K562 (cell line): Measurements from ENCODE around the gene TAF1D. TPM values are rescaled to one million over a fixed set of nuclear protein-coding genes. Genes with fewer than 3 reads are reported as not detected.

Experiments used
- ATAC-seq: fragments of 200-7000 bp; cut with Tn5 transposase; 3 replicates; pipeline ENCODE4 v1.9.1; 2020; ENCODE audit warnings: moderate library complexity
- BruUV-seq: library from RNA; stranded (reverse); fragments of 400-500 nt; replicated peaks from 2 replicates; lab custom pipeline; 2021; lab: Mats Ljungman, UMichigan
- CTCF ChIA-PET: fragments of 300-600 bp; formaldehyde crosslinking; extraction: SDS; loops from one replicate; lab custom pipeline; 2021; ENCODE audit warnings: low intra/inter-chr PET ratio; lab: Yijun Ruan, JAX
- POLR2A ChIA-PET: fragments of 300-600, 350-650 bp; sonication (Branson Sonifier 250); formaldehyde crosslinking; extraction: SDS; loops from one replicate; lab custom pipeline; 2021; ENCODE audit warnings: antibody characterized with exemption, inconsistent platforms; lab: Yijun Ruan, JAX
- DNase-seq, 4 experiments: peaks; one replicate each; pipeline versions ENCODE4 v3.0.0 to v3.0.0-alpha.2; 2011 to 2018; ENCODE audit warnings: low spot score in 3 of 4, mixed read lengths in 3 of 4; ENCODE audit errors: extremely low read depth in 1 of 4
- FAIRE-seq: peaks from 2 replicates; lab custom pipeline; 2011; peaks lifted over from hg19 to GRCh38; lab: Jason Lieb, UNC
- H2AFZ ChIP-seq: 2 replicates; pipeline ENCODE4 v1.6.0; 2011; ENCODE audit warnings: low read depth, low read length, control low read depth, inconsistent platforms
- H3K27ac ChIP-seq: fragments of 200-600 bp; 3 replicates; pipeline ENCODE4 v1.8.0; 2011; ENCODE audit warnings: low read depth, mild to moderate bottlenecking, control low read depth, inconsistent platforms, low read length, moderate library complexity, mixed read lengths; ENCODE audit errors: extremely low read depth
- H3K27me3 ChIP-seq, 2 experiments: fragments of 300-600 bp in 1 of 2; 2 replicates in 1 of 2; 3 replicates in 1 of 2; pipeline versions ENCODE4 v1.6.0 to v1.8.0; 2011; ENCODE audit warnings: inconsistent platforms in 2 of 2, low read length in 2 of 2, mild to moderate bottlenecking in 1 of 2, mixed read lengths in 1 of 2, moderate library complexity in 1 of 2; ENCODE audit not compliant: control insufficient read depth in 2 of 2, insufficient read depth in 2 of 2
- H3K36me3 ChIP-seq: fragments of 300-600 bp; 3 replicates; pipeline ENCODE4 v1.8.0; 2011; ENCODE audit warnings: mild to moderate bottlenecking, low read length, inconsistent platforms; ENCODE audit not compliant: control insufficient read depth, insufficient read depth
- H3K4me1 ChIP-seq, 2 experiments: fragments of 200-600 bp in 1 of 2; replicated peaks in 1 of 2; 2 replicates in 1 of 2; 3 replicates in 1 of 2; pipeline versions ENCODE4 v1.5.1 to v1.8.0; 2011; ENCODE audit warnings: inconsistent platforms in 2 of 2, low read length in 2 of 2, mild to moderate bottlenecking in 1 of 2, mixed read lengths in 1 of 2, moderate library complexity in 1 of 2; ENCODE audit not compliant: control insufficient read depth in 2 of 2, insufficient read depth in 2 of 2
- H3K4me2 ChIP-seq: 2 replicates; pipeline ENCODE4 v1.6.1; 2011; ENCODE audit warnings: low read length, control low read depth, inconsistent platforms, mixed read lengths; ENCODE audit not compliant: insufficient read depth
- H3K4me3 ChIP-seq: fragments of 200-600 bp; sonication (generic), shearing (Covaris generic); 2 replicates; pipeline ENCODE4 v1.5.1; 2016; ENCODE audit warnings: control low read depth, inconsistent platforms
- H3K79me2 ChIP-seq: fragments of 200-600 bp; 3 replicates; pipeline ENCODE4 v1.8.0; 2011; ENCODE audit warnings: low read length, inconsistent platforms; ENCODE audit not compliant: control insufficient read depth, insufficient read depth
- H3K9ac ChIP-seq, 2 experiments: 2 replicates each; pipeline versions ENCODE4 v1.6.0 to v1.6.1; 2011; ENCODE audit warnings: low read depth in 2 of 2, low read length in 2 of 2, control low read depth in 1 of 2, inconsistent platforms in 1 of 2, mild to moderate bottlenecking in 1 of 2, mixed read lengths in 1 of 2; ENCODE audit not compliant: insufficient read depth in 1 of 2
- H3K9me1 ChIP-seq: one replicate; pipeline ENCODE4 v1.6.0; 2011; ENCODE audit warnings: inconsistent platforms, mild to moderate bottlenecking, low read length, moderate library complexity; ENCODE audit not compliant: control insufficient read depth, insufficient read depth
- H3K9me3 ChIP-seq: replicated peaks from 2 replicates; pipeline ENCODE4 v1.5.1; 2011; ENCODE audit warnings: low read depth, low read length, inconsistent platforms; ENCODE audit not compliant: control insufficient read depth, insufficient read depth
- H4K20me1 ChIP-seq: replicated peaks from 2 replicates; pipeline ENCODE4 v1.6.1; 2011; ENCODE audit warnings: low read length, inconsistent platforms, mixed read lengths; ENCODE audit not compliant: control insufficient read depth, insufficient read depth
- CBFA2T3 ChIP-seq: fragments of 450-650 bp; IDR thresholded peaks from 2 replicates; pipeline ENCODE4 v1.6.1; 2017
- KDM4B ChIP-seq, 2 experiments: fragments of 450-650 bp in 1 of 2; sonication (generic) in 1 of 2; IDR thresholded peaks; 2 replicates each; pipeline ENCODE4 v1.6.1; 2016 to 2017; ENCODE audit warnings: borderline replicate concordance in 2 of 2, antibody characterized with exemption in 1 of 2, low read depth in 1 of 2, mild to moderate bottlenecking in 1 of 2
- NFATC3 ChIP-seq: fragments of 450-650 bp; IDR thresholded peaks from 2 replicates; pipeline ENCODE4 v1.6.1; 2017; ENCODE audit warnings: mild to moderate bottlenecking
- PKNOX1 ChIP-seq: fragments of 450-650 bp; IDR thresholded peaks from 2 replicates; pipeline ENCODE4 v1.6.1; 2016
- RFX5 ChIP-seq: IDR thresholded peaks from 2 replicates; pipeline ENCODE4 v1.6.1; 2011; ENCODE audit warnings: low read depth, mild to moderate bottlenecking, improper control_type of control experiment, low read length
- TRIM24 ChIP-seq, 2 experiments: fragments of 450-650 bp; IDR thresholded peaks; 2 replicates each; pipeline ENCODE4 v1.6.1; 2016
- ZHX1 ChIP-seq: fragments of 150-350 bp; conservative IDR thresholded peaks from 2 replicates; pipeline ENCODE4 v1.6.1; 2014; ENCODE audit warnings: low read length
- ZNF239 ChIP-seq: fragments of 250-450 bp; sonication (Bioruptor Pico); IDR thresholded peaks from 2 replicates; pipeline ENCODE4 v1.4.0; 2020; ENCODE audit warnings: mild to moderate bottlenecking
- ZNF347 ChIP-seq: fragments of 450-650 bp; formaldehyde crosslinking; IDR thresholded peaks from 2 replicates; pipeline ENCODE4 v1.4.0; 2020; ENCODE audit warnings: low read depth, mild to moderate bottlenecking, moderate library complexity
- ZNF436 ChIP-seq: fragments of 250-450, 450-650 bp; sonication (Bioruptor Pico); formaldehyde crosslinking; IDR thresholded peaks from 2 replicates; pipeline ENCODE4 v1.7.0; 2020; ENCODE audit warnings: mild to moderate bottlenecking
- ZNF584 ChIP-seq: fragments of 200-800 bp; sonication (Bioruptor generic); IDR thresholded peaks from 2 replicates; pipeline ENCODE4 v1.6.1; 2016; ENCODE audit warnings: low read depth, mild to moderate bottlenecking, missing genetic modification characterization, missing compliant biosample characterization
- WGBS: fragments of 100-300 bp; shearing (Covaris generic); methylation state at CpG from one replicate; pipeline ENCODE4 v1.1.6; 2016; ENCODE audit warnings: low coverage, mixed read lengths; ENCODE audit not compliant: insufficient coverage; ENCODE audit errors: missing lambda C conversion rate; 5-methylcytosine and 5-hydroxymethylcytosine counted together
- in situ Hi-C: fragments of 300-500 bp; cut with MboI; formaldehyde crosslinking; loops from 4 replicates; pipeline ENCODE4 v1.15.0; 2018; ENCODE audit warnings: inconsistent platforms, mixed read lengths
- intact Hi-C: fragments of 100-400 bp; cut with micrococcal nuclease; formaldehyde crosslinking; loops from 2 replicates; pipeline ENCODE4 v1.14.2; 2022
- polyA plus RNA-seq, 8 experiments: library from polyadenylated mRNA; depleted of rRNA in 4 of 8; stranded (reverse) in 5 of 8; unstranded in 3 of 8; fragments of >200 nt; fragmentation: Nextera tagmentation in 2 of 8; fragmentation: Illumina TruSeq in 1 of 8; extraction: Ambion mirVana in 2 of 8; extraction: Trizol in 1 of 8; gene quantifications; 2 replicates each; pipeline versions ENCODE4 v1.2.1 to v1.2.3, GENCODE V29; 2011 to 2014; ENCODE audit warnings: inconsistent platforms in 1 of 8, missing spikeins in 1 of 8
- total RNA-seq, 7 experiments: library from RNA; depleted of rRNA in 6 of 7; stranded (reverse); fragments of >200 nt in 6 of 7; fragmentation: Illumina TruSeq in 2 of 7; extraction: Trizol in 2 of 7; gene quantifications; 2 replicates each; pipeline versions ENCODE4 v1.2.1 to v1.2.3, GENCODE V29; 2011 to 2021; ENCODE audit warnings: low replicate concordance in 1 of 7
- TF ChIP-seq, protein P1 (sequence below), 2 experiments: fragments of 450-650 bp in 1 of 2; sonication (generic) in 1 of 2; formaldehyde crosslinking in 1 of 2; IDR thresholded peaks in 1 of 2; conservative IDR thresholded peaks in 1 of 2; 2 replicates each; pipeline versions ENCODE4 v1.6.1 to v1.8.1; 2016 to 2023; ENCODE audit warnings: mild to moderate bottlenecking in 2 of 2, moderate library complexity in 2 of 2, inconsistent platforms in 1 of 2, missing genetic modification reagents in 1 of 2

Gene TAF1D
- total and polyA plus RNA-seq, 9 of the 15 experiments (the other 6 are each of a cell fraction or from before 2014, with no cell fraction given) = 122 to 347 (median 250) TPM

- no peaks in the 10 kb centered on the region for H3K27me3 ChIP-seq
- H3K4me2 ChIP-seq = no peak overlapping the region
- ChIA-PET CTCF (no interaction called here), POLR2A (interaction anchor here (0.7 to 2.3 kb wide), 5 partner anchors 11 to 29 kb away, joined by 3 to 18 read pairs (median 8); partner anchors contain the start of genes C11orf54, MED17 and TAF1D)
- H3K9me3 ChIP-seq = no peaks in the 10 kb centered on the region
- H2AFZ ChIP-seq = no peak overlapping the region
- H3K79me2 ChIP-seq = no peaks in the 10 kb centered on the region
- no peak for TF ChIP-seq NFATC3
- BruUV-seq = no TSS peak
- ATAC-seq (no peak), DNase-seq (no peak), FAIRE-seq (no peak)
- intact Hi-C loops = no loop called here
- H4K20me1 ChIP-seq = no peaks in the 10 kb centered on the region
- H3K4me3 ChIP-seq = no peak overlapping the region
- no peak overlapping the region for H3K9ac ChIP-seq
- peaks cover 6 to 9% of the 10 kb centered on the region in 2 experiments; a peak in 4 of 5 replicates for H3K4me1 ChIP-seq
- H3K27ac ChIP-seq = no peak overlapping the region
- peaks cover 28% of the 10 kb centered on the region; the same call in 2 of the 3 replicates for H3K36me3 ChIP-seq
- no peaks in the 10 kb centered on the region for H3K9me1 ChIP-seq
- 47% methylated on average over 3 of the region's 3 CpGs for WGBS
- in situ Hi-C loops = no loop called here
Measured at GRCh38 chr11:93756748-93757147, 15.5 kb upstream of the TAF1D start.

DNA sequence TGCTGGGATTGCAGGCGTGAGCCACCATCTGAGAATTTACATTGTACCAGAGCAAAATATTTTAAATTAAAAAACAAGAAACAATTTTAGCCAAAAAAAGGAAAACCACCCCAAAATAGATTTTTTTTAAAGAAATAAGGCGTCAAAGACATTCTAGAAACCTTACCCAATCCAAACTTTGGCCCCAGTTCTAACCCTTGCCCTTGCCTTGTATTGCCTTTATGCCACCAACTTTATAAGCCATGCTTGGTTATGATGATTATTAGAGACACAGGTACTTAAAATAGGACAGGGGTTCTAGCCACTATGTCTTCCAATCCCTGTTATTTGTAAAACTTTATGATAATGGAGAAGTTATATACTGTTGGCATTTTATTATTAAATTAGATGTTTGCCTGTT, 11.9 kb upstream of the TAF1D start:
- Histone ChIP-seq H3K9me1 (no peaks in the 10 kb centered on the region), H3K9ac (no peak overlapping the region), H3K27me3 (no peaks in the 10 kb centered on the region), H4K20me1 (no peaks in the 10 kb centered on the region), H3K27ac (no peak overlapping the region), H3K4me3 (no peak overlapping the region), H2AFZ (no peak overlapping the region), H3K4me2 (no peak overlapping the region), H3K4me1 (peaks cover 4 to 6% of the 10 kb centered on the region in 2 experiments; a peak in 4 of 5 replicates), H3K9me3 (no peaks in the 10 kb centered on the region), H3K79me2 (no peaks in the 10 kb centered on the region), H3K36me3 (peaks cover 16% of the 10 kb centered on the region; the same call in 2 of the 3 replicates)
- 84% methylated on average over 2 of the region's 2 CpGs for WGBS
- BruUV-seq = no TSS peak
- no peak for DNase-seq
- intact Hi-C loops = no loop called here
- no peak for FAIRE-seq
- POLR2A ChIA-PET = no interaction called here
- no peak for ATAC-seq
- in situ Hi-C loops = no loop called here
- CTCF ChIA-PET = no interaction called here
- no peak for TF ChIP-seq CBFA2T3
- TF ChIP-seq ZNF347 (CRISPR knock-in tag) = no peak
- TF ChIP-seq PKNOX1 = no peak
- TF ChIP-seq ZNF584 (CRISPR knock-in tag) = no peak
- TF ChIP-seq, protein P1, sequence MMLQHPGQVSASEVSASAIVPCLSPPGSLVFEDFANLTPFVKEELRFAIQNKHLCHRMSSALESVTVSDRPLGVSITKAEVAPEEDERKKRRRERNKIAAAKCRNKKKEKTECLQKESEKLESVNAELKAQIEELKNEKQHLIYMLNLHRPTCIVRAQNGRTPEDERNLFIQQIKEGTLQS (IDR thresholded peaks at IDR 0.05) = no peak
- TF ChIP-seq, protein P1 (CRISPR knock-in tag; conservative IDR thresholded peaks at IDR 0.05) = no peak
- no peak for TF ChIP-seq RFX5
- TF ChIP-seq KDM4B (IDR thresholded peaks at IDR 0.05; ENCODE audit: borderline replicate concordance in 2 of 2, low read depth in 1 of 2) = no peak
- no peak for TF ChIP-seq ZHX1
- TF ChIP-seq ZNF436 = no peak
- TF ChIP-seq ZNF239 (CRISPR knock-in tag) = no peak
- TF ChIP-seq TRIM24 (IDR thresholded peaks at IDR 0.05) = no peak
